Stimulated activated CD4-positive, alpha-beta T cell treated with anti-CD3 and anti-CD28 coated beads, TNF-alpha, amount 100 ng/mL, for 1 hour (primary cell): Measurements from ENCODE around the gene TRMT1.

Experiments used
- DNase-seq, 3 donors: peaks; one replicate each; pipeline ENCODE4 v3.0.0-alpha.2; 2020; ENCODE audit warnings: low read depth in 3 of 3, low spot score in 1 of 3

TRMT1 gene

GRCh38 chr19:13127811-13128575 is 11.5 kb upstream of the TRMT1 start:
- DNase-seq: no peak

DNA sequence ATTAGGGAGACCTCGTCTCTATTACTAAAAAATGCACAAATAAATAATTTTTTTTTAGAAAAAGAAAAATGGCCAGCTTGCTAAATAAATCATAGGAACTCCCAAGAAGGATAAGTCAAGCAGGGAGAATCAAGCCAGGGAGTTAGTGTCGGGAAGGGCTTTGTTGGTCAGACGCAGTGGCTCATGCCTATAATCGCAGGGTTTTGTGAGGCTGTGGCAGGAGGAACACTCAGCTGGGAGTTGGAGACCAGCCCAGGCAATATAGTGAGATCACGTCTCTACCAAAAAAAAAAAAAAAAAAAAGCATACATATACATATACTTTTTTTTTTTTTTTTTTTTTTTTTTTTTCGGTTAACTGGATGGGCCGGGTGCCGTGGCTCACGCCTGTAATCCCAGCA is 10.5 kb upstream of the TRMT1 start:
- DNase-seq: no peak

DNA sequence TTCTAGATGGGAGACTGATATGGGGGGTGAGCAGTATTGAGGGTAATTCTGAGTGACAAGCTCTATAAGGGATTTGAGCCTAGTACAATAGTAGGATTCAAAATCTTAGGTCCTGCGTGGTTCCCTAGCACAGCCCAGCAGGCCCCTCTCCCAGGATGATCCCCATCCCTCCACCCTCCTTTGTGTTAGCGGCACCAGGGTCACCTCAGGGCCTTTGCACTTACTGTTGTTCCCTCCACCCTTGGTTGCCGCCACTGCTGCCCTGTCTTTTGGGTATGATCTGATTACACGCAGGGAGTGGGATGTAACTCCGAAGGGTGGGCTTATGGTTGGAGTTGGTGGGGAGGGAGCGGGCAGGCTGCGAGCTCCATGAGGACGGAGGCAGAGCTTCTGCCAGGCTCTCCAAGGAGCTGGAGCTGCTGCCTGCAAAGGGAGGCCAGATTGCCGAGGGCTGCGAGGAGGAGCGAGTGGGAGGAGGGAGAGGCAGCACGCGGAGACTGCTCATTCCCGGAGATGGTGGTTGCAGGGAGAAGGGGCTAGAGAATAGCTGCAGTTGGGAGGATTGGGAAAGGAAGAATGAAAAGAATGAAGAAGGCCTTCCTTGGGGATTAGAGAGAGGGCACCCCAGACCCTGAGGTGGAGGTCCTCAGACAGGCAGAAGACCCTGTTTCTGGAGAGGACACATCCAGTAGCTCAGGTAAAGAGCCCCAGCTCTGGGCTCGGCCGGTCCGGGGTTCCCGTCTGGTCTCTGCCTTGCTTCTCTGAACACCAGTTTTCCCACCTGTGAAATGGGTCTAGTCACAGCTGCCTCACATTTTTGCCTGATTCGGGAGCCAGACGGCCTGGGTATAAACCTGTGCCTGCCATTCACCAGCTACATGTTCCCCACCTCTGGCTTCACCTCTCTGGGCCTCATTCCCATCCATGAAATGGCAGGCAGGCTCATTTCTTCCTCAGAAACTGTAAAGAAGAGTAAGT is 6.7 kb upstream of the TRMT1 start:
- DNase-seq: no peak

- DNase-seq: no peak
Measured at GRCh38 chr19:13122275-13122878, 5.8 kb upstream of the TRMT1 start.

- DNase-seq: no peak
Measured at GRCh38 chr19:13121551-13122274, 5.2 kb upstream of the TRMT1 start.

- no peak for DNase-seq
Measured at GRCh38 chr19:13120817-13121216, 4.3 kb upstream of the TRMT1 start.

DNA sequence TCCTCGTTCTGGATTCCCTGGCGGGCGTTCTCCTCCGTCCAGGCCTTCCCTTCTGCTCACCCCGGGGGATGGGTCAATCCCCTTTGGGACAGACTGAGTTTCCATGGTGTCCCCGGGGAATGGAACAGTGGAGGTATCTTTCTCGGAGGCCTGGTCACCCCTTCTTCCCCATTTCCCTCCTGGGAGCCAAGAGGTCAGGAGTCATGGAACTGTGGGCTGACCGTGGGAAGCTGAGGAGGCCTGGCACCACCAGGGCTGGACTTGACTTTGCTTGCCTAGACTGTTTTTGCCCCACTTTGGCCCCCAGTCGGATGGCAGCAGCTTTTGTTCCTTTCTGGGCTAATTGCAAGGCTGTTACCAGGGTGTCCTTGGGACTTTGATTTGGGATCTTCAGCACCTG is 3.5 kb upstream of the TRMT1 start:
- no peak for DNase-seq

DNA sequence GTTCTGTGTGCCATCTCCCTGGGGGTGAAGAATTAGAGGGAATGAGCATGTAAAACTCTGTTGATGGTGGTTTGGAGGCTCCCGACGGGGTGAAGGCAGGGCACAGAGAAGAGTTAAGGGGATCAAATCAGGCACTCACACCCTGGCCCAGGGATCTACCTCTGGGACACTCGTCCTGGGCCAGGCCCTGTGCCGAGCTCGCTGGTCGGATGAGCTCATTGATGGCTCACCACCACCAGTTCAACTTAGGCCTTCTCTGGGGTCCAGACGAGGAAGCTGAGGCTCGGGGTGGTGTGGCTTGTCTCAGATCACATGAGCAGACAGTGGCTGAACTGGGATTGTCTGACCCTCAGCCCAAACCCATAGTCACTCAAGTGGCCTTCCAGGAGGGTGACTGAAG is 3.1 kb upstream of the TRMT1 start:
- DNase-seq: no peak

DNA sequence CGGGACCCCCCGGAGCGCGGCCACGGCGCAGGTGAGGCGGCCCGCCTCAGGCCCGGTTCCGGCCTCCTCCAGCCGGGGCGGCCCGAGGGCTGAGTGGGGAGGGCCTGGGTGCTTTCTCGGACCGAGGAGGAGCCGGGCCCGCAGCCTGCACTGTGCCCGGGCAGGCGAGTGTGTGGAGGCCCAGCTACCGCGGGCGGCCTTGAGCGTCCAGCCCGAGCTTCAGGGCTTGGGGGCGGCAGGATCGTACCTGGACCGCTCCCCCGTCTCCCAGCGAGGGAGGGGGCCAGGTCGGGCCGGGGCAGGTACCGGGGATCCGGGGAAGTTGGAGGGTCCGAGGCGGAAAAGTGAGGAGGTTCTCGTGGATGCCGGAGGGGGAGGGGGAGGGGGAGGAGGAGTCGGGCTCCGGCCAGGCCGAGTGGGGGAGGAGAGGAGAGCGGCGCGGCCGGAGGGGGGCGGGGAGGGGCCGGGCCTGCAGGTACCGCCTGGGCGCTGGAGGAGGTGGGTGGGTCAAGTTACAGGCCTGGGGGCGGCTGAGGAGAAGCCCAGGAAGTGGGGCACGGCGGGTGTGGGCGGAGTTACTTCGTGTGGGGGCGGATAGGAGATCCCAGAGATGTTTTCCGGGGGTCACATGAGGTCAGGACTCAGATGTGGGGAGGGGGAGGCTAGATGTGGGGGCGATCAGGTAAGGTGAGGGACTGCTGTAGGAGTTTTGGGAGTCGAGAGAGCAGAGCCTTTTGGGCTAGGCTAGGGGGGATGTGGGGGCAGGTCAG is 2.1 kb upstream of the TRMT1 start:
- DNase-seq: no peak

DNA sequence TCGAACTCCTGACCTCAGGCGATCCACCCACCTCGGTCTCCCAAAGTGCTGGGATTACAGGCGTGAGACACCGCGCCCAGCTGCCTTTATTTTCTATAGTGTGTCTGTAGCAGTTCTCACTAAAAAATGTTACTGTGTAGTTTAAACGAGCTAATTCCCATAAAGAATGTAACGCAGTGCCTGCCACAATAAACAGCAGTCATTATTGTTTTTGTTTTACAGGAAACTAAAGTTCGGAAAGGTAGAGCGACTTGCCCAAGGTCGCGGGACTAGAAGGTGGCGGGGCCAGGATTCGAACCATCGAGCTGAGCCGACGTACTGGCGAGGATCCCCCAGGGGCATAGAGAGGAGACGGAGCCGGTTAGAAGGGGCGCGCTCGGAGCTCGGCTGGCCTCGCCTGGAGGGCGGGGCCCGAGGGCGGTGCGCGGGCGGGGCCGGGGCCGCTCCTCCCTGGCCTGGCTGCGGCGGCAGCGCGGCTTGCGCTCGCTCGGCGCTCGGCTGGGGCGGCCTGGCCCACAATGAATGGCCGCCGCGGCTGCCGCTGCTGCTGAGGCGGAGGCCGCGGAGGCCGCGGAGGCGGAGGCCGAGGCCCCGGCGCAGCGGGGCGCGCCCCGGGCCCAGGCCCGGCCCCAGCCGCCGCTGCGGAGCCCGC is 1.4 kb upstream of the TRMT1 start, which contains the start of gene NACC1:
NACC1 (plus strand) TSS at position 493 of the 652 bp plus-strand sequence. CDS start 16,944 bp downstream, outside the sequence.
- peak; percentile 64 to 86 (median 78) for DNase-seq

DNA sequence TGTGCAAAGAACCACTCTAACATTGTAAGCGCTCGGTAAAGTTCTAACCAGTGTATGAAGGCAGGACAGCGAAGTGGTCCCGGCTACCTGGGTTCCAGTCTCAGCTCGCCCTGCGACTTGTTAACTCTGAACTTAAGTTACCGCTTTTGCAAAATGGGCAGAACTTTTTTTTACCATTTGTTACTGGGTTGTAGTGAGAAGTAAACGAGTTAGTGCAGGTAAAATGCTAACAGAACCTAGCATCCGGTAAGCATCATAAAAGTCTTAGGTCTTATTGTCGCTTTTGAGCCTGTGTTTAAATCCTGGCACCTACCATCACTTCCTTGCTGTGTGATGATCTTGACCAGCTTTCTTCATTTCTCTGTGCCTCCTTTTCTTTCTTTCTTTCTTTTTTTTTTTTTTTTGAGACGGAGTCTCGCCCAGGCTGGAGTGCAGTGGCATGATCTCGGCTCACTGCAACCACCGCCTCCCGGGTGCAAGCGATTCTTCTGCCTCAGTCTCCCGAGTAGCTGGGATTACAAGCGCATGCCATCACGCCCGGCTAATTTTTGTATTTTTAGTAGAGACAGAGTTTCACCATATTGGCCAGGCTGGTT is 734 bp upstream of the TRMT1 start:
- no peak for DNase-seq

DNA sequence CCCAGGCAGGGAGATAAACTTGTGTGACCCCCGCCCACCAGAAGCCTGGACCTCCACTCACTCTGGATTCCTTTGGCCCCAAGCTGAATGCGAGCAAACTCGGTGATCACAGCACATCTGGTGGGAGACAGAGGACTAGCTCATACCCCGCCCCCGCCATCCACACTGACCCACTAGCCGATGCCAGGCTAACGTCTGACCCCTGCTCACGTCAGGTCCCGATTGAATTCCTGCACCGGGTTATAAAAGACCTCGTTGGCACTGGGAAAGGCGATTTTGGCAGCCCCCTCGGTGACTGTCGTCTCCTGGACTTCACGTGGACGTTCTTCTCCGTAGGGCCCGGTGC is 631 bp downstream of the TRMT1 start:
- no peak for DNase-seq

GRCh38 chr19:13112555-13112954 is 4.0 kb downstream of the TRMT1 start:
- no peak for DNase-seq

- no peak for DNase-seq
Measured at GRCh38 chr19:13110099-13110610, 6.4 kb downstream of the TRMT1 start.

GRCh38 chr19:13109361-13110098 is 7.0 kb downstream of the TRMT1 start:
- DNase-seq: no peak

DNA sequence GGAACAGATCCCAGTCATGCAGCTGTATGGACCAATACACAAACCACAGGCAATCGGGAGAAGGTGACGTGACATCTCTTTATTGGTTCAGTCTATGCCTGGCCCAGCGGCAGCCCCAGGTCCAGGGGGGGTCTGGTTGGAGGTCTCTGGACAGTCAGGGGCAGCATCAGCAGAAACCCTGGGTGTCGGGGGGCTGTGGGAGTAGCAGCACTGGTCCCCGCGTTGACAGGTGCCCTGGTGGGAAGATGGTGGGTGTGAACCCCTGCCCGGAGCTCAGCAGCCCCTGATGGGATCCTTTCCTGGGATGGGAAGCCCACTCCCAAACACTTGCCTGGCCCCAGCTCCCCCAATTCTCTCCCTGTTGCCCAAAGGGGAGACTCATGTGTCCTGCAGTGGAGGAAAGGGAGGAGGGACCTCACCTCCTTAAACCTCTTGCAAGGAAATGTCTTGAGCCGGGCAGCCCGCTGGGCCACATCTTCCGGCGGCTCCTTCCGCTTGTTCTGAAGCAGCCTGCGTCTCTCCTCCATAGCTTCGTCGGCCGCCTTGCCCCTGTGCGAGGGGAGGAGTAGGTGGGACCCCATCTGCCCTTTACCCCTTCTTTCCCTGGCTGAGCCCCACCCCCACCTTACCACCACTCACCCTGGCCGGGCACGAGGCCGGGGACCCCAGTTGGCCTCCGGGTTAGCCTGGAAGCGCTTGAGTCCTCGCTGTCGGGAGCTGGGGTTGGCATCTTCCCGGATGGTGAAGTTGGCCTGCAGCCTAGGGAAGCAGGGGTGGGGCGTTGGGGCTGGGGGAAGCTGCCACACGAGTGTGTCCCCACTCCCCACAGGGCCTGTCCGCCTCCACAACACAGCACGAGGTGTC is 11.5 kb downstream of the TRMT1 start:
- no peak for DNase-seq

- peak in 1 of 3 donors; percentile 62 for DNase-seq
Measured at GRCh38 chr19:13104360-13104847, 12.1 kb downstream of the TRMT1 start.
